ENCODE results near the gene VPS8.

Gene VPS8, protein sequence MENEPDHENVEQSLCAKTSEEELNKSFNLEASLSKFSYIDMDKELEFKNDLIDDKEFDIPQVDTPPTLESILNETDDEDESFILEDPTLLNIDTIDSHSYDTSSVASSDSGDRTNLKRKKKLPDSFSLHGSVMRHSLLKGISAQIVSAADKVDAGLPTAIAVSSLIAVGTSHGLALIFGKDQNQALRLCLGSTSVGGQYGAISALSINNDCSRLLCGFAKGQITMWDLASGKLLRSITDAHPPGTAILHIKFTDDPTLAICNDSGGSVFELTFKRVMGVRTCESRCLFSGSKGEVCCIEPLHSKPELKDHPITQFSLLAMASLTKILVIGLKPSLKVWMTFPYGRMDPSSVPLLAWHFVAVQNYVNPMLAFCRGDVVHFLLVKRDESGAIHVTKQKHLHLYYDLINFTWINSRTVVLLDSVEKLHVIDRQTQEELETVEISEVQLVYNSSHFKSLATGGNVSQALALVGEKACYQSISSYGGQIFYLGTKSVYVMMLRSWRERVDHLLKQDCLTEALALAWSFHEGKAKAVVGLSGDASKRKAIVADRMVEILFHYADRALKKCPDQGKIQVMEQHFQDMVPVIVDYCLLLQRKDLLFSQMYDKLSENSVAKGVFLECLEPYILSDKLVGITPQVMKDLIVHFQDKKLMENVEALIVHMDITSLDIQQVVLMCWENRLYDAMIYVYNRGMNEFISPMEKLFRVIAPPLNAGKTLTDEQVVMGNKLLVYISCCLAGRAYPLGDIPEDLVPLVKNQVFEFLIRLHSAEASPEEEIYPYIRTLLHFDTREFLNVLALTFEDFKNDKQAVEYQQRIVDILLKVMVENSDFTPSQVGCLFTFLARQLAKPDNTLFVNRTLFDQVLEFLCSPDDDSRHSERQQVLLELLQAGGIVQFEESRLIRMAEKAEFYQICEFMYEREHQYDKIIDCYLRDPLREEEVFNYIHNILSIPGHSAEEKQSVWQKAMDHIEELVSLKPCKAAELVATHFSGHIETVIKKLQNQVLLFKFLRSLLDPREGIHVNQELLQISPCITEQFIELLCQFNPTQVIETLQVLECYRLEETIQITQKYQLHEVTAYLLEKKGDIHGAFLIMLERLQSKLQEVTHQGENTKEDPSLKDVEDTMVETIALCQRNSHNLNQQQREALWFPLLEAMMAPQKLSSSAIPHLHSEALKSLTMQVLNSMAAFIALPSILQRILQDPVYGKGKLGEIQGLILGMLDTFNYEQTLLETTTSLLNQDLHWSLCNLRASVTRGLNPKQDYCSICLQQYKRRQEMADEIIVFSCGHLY (N-terminal part only)

DNA sequence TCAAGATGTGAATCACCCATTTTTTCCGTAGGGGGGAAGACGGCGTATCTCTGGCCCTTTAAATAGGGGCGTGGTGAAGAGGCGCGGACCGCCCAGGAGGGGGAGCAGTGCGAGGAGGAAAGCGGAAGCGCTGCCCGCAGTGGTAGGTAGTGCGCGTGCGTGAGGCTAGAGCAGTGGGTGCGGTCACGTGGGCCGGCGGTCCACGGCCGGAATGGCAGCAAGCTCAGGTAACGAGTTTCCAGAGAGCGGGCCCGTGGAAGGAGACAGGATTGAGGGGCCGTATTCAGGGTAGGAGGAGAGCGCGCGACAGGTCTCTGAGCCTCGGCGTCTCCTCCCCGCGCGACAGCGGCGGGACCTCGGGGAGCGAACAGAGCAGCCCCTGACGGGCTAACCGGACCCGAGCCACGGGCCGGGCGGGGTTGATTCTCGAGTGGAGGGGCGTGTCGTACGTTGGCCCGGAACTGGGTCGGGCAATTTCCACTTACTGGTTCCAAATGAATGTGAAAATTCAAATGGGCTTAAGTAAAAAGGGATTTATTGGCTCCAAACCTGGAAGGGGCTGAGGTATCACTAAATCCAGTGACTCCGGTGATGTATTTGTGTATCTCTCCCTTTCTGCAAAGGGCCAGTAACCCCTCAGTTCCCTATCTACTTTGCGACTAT, at the start of gene VPS8:
VPS8 (plus strand) TSS at position 168 of the 663 bp plus-strand sequence. CDS start 12,467 bp downstream, outside the sequence.
- DNase-seq, result peak; percentile 98

DNA sequence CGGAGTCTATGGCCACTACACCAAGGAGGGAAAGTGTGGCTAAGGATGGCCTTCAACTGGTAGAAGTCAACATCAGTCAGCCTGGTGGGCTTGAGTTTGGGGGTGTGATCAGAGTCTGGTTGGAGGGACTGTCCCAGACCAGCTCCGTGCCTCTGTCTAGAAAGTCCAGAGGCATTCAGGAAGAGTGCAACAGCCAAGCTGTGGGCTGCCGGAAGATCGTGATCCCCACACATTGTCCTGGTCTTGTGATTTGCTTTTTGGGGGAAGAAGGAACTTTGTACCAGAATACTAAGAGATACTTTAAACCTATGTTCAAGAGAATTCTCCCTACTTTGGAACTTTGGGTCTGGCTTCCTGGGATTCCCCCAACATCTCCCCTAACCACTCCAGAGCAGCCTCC, 47.8 kb upstream of the VPS8 start:
- DNase-seq, result no peak

DNA sequence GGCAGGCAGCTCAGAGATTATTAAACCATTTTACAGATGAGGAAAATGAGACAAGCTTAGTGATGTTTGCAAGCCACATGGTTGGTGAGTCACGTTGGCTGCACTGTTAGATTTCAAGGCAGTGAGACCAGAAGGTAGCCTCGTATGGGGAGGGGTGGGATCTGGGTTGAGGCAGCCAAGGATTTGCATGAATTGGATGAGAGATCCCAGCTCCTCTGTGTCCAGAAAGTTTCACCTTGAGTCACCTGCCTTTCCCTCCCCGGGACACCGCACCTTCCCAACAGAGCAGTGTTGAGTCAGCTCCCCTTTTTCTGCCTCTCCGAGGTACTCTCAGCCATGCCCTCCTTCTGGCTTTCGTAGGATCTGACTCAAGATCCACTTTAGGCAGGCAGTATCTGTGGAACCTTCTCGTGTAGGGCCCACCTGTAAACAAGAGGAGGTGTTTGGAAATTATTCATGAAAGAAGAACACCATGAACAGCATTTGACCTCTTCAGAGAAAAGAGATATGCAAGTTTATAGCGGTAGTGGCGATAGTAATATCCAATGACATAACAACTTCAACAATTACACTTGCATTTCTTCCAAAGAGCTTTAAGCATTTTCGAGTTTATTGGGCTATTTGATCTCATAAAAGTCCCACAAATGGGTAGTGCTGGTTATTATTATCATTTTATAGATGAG, 46.8 kb upstream of the VPS8 start:
- no peak for DNase-seq

DNA sequence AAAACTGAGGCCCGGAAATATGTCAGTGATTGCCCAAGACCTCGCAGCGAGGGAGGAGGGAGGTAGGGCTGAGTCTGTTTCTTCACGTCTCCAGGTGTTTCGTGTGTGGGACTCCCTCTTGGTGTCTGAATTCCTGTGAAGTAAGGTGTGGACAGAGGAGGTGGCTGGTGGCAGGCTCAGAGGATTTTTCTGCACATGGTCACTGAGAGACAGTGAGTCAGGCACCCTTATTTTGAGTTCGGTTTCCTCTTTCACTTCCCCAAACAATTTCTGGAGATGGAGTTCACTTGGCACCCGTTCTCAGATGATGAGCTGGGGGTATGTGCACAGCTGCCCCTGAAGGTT, 46.3 kb upstream of the VPS8 start:
- no peak for DNase-seq

DNA sequence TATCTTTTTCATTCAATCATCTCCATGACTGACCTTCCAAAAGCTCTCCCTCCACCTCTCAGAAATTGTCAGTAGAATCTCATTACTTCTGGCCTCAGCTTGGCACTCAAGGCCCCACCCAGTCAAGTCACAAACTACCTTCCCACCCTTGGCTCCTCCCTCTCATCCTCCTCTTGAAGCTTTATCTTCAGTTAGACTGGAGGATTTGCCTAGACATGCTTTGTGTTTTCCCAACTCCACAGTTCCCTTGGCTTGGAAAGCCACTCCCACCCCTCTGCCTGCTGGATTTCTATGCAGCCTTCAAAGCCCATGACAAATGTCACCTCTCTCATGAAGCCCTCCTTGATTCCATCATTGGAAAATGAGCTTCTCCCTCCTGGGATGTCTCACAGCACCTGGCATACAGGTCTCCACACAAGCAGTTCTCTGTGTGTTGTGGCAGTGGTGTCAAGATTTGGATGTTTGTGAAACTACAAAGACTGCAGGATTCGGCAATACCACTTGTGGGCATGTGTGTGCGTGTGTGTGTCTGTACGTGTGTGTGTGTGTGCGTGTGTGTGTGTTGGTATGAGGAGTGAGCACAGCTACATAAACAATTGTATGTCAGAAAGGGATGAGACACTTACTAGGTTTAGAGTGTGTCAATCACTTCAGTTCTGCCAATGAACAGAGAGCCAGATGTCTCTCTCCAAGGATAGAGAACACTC, 45.3 kb upstream of the VPS8 start:
- no peak for DNase-seq

DNA sequence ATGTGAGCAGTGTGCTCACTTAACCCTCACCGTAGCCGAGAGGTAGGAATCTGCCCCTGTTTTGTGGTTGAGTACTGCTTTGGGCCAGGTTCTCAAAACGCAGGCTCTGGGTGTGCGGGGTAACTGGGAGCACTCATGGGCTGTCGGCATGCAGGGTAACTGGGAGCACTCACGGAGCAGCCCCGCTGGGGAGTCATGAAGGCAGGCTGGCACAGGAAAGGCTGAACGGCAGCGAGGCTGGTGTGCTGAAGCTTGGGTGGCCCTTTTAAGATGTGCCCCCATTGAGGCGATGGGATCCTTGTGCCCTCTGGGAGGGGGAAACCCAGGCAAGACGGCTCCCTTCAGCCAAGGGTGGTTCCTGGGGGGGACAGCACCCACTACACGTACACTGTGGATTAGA, 44.6 kb upstream of the VPS8 start:
- no peak for DNase-seq

DNA sequence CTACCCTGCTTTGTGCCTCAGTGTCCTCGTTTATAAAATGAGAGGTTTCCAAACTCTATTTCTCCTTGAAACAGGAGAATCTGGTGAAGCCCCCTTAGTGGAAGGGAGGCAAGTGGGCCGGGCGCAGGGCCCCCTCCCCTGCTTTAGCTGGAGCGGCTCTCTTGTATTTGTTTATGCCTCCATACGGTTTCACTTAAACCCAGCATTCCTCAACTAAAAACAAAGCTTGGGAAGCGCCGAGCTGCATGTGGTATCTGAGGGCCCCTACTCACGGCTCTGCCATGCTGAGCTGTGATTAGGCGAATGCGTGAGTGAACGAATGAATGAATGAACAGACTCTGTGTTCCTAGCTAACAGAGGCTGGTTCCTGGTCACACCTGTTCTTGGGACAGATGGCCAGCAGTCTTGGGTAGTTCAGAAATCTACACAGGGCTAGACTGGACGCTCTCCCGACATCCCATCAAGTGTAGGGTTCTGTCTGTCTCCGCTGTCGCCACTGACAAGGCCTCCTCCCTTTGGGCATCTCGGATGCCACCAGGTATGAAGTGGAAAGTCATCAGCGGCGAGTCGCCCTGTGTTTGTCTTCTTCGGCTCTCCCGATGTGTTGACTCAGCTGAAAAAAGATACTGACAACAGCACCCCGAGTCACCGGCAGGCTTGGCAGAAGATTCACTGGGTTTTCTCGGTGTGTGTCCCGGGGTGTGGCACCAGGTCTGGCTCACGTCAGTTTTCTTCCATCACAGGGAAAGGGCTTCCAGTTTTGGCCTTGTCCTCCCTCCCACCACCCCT, 42.4 kb upstream of the VPS8 start:
- no peak for DNase-seq

DNA sequence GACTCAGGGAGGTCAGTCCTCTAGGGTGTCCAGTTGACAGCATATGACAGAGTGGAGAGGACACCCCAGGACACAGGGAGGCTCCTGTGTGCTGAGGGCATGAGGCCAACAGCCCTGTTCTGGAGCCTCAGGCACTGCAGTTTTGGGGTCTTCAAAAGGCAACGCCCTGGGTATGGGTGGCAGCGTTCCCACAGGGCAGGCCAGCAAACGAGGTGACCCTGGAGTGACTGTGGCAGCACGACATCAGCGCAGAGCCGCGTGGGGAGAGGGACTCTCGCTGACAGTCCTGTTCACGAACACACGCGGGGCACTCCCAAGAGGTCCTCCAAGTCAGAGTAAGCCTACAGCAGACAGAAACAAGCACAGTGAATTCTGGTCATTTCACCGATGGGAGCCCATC, 41.4 kb upstream of the VPS8 start:
- no peak for DNase-seq

DNA sequence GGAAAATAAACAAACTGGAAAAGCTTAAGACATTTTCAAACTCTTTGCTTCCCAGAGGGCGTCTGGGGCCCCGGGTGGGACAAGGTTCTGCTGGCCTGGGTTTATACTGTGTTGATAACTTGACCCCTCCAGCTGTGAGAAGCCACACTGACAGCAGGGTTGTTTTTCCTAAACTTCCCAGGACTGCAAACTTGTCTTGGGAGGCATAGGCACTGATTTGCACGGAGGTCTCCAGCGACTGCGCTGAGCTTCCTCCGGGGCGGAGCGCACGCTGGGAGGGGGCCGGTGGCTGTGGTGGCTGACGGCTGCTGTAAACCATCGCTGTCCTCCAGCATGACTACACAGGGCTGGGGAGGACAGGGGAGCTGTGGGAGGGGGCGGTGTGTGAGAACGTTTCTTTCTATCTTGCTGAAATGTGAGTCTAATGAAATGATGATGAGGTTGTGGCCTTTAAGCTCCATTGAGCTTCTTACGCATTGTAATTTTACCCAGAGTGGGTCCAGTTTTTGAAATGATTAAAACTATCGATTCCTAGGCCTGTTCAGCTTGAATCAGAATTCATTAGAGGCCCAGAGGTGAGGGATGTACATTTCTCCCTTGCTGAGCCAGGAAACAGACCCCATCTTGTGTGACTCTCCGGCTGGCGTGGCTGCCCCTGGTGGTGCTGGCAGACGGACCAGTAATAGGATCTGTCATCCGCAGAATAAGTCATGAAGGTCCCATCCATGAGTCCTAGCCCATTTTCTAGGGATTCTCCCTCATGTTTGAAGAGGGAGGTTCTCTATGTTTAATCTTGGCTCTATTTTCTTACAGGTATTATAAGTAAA, 40.5 kb upstream of the VPS8 start:
- no peak for DNase-seq

DNA sequence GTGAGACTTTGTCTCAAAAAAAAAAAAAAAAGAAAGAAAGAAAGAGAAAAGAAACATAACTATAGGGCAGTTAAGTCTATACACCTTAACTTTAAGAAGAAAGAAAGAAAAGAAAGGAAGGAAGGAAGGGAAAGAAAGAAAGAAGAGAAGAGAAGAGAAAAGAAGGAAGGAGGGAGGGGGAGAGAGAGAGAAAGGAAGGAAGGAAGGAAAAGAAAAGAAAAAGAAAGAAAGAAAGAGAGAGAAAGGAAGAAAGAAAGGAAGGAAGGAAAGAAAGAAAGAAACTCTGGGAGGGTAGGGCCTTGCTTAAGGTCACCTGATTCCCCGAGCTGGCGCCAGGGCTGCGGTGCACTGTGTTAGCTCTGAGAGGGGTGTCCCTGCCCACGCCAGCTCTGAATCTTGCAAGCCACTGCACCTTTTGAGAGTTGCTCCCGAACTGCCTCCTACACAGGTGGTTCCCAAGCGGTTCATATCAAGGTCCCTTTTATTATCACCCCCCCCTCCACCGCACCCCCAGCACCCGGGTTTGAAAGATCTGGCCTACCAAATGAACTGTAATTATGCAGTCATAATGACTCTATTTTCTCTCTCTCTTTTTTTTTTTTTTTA, 39.2 kb upstream of the VPS8 start:
- DNase-seq, result no peak

DNA sequence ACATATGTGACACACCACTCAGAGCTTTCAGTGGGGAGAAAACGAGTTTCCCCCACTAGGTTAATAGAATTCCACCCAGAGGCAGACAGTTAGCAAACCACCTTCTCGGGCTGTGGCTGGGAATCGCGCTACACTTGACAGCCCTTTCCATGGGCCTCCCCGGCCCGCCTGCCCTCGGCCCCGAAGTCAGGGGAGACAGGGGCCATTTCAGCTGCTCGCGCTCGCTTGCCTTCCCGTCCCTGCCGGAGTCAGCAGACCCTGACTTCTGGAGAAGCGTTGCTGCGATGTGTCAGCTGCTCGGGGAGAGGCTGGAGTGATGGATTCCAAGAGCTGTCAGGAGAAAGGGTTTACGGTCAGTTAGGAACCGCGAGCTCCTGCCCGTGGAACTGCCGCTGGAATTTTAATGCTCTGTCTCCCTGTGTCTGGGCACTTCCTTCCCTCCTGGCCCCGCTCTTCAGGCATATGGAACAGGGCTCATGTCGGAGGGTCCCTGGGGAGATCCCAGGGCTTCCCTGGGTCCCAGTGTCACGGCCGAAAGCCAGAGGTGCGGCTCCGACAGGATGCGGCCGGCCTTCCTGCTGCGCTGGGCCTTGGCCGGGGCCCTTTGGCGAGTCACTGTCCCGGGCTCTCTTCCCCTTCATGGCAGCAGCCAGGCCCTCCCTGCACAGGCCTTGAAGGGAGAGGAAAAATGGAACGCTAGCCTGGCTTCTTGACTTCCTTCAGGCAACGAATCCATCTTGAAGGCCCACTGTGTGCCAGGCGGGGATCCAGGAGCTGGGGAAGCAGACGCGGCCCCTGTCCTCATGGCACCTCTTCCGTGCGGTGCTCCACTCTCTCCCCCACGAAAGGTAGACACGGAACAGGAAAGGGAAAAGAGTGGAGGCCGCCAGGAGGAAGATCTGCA, 38.4 kb upstream of the VPS8 start:
- no peak for DNase-seq

DNA sequence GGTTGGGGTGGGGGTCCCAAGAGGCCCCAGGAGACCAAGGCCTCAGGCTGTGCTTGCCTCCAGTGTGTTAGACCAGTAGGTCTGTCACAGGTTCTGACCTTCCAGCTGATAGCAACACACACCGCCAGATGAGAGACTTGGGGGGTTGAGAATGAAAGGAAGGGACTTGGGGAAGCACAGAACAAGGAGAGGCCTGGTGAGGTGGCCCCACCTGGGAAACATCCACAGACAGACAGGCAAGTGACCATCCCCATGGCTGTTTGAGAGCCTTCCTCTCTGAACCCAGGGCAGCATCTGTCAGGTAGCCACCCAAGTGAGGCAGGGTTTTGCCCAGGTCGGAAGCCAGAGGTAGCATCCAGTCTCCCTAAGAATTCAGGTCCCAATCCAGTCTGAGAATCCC, 35.0 kb upstream of the VPS8 start:
- no peak for DNase-seq

DNA sequence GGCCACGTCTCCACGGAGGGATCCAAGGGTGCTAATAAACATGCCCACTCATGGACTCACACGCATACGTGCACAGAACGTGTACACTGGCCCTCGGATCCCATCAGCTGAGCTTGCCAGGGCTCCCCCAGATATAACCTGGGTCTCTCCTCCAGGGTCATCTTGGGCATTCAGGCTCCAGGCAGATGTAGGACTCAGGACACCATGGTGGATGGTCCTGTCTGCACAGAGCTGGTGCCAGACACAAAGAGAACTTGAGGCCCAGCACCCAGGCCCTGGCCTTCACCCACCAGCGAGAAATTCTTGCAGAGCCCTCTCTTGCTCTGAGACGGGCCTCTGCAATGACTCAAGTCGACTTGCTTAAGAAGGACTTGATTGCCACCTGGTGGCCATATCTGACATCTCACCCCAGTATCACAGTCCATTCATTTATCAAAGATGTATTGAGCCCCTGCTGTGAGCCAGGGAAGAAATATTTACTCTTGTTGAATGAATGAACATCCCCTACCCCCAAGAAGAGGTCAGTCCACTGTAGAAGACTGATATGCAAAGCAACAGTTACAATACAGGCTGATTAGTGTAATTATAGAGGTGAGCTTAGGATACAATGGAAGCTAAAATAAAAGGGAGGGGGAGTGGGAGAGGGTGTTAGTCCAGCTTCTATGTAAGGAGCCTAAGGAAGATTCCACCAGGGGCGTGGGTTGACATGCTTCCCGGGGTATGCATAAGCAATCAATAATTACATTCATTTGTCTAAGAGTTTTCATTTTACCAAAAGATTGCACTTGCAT, 34.2 kb upstream of the VPS8 start:
- DNase-seq, result peak; percentile 96

DNA sequence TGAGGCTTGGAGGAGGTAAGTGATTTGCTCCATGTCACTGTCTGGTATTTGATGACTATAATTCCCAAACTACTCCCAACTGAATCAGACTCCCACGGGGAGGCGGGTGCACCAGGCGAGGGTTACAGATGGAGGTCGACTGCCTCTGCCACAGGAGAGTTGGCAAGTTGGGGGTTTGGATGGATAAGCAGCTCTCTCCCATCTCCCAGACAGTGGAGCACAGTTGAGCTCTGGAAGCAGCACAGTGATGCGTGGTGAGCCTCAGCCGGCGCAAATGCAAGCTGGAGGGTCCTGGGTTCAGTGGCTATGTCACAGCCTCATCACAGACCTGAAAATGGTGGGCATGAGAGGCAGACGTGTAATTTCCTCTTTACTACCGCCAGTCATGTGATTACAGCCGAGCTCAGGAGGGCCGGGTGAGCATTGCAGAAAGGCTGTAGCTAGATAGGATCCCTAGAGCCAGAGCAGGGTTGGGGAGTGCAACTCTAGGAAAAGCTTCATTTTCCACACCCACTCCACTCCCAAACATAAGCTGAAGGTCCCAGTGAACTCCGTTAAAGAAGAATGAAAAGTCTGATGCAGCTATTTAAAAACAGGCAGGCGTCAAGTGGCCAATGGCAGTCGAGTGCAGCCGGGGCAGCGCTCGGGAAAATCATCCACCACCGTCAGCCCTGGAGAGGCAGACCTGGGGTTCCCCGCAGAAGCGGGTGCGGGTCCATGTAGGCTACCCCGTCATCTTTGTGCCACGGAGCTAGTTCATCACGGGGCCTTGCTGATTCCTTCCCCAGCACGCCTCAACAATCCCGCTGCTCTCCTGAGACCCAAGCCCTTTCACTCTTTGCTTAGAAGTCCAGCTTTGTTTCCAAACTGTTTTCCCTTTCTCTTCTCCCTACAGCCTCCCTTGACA, 33.3 kb upstream of the VPS8 start:
- DNase-seq, result peak; percentile 35

DNA sequence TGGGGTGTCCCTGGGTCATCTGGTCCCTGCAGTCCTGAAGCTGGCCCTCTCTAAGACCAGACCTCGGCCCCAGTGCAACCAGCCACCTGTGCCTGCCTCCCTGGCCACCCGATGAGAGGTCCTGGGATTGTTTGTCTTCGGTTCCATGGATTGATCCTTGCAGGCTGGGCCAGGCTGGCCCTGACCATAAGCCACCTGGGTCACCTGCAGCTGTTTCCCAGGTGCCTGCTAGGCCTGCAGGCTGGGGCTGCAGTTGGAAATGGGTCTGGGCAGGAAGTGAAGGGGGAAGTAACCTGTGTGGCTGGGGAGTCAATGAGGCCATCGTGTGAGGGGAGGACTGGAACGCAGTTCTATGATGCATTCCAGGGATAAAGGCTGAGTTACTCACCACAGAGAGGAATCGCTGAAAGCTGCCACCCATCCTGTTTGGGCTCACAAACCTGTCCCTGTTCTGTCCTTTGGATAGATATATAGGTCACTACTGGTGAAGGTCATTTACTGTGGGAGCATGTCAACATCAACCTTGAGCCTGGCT, 30.9 kb upstream of the VPS8 start:
- DNase-seq, result no peak

DNA sequence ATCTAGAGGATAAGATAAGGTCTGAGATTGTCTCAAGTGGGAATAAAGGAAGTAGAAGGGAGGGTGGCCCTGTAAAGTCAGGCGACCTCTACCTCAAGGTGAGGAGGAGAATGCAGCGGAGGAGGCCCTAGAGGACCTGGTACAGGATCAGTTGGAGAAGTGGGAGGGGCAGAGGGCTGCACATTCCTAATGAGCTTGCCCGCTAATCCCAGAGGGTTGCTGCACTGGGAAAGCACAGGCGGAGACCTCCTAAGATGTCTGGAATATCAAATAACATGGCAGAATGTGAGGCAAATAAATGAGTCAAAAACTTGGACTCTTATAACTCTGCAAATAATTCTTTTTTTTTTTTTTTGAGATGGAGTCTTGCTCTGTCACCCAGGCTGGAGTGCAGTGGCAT, 30.2 kb upstream of the VPS8 start:
- DNase-seq, result no peak
